T-helper 2 cell (primary cell): ENCODE measurements around the gene HLA-DOB.
A peak's percentile ranks its signal among the peaks of the same experiment; 100 is the strongest.

Experiments
- DNase-seq, 5 experiments: peaks; one replicate each; pipeline versions ENCODE4 v3.0.0 to v3.0.0-alpha.2; 2012 to 2022

Gene HLA-DOB

DNA sequence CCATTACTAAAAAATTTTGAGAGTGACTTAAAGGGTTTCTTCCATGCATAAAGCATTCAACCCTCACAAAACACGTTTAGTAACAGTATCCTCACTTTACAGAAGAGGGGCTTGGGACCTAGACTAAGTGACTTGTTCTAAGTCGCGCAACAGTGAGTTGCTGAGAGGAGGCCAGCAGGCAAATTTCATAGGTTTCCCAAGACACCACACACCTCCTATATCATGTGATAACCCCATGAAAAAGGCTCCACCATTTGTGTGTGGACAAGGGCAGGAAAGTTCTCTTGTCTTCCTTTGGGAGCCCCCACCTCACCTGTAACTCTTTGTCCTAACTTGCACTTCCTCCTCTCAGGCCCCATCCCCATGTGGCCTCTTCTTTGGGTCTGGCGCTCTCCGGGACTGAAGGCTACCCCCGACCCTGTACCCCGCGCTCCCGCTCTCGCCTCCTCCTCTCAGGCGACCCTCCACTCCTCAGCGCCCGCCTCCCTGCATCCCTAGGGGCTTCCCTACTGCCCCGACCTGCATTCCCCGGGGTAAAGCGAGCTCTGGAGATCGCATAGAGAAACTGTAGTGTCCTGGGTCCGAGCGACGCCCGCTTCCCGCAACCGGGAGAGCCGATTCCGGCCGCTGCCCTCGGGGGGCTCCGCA is 26.7 kb upstream of the HLA-DOB start:
- DNase-seq: no peak

GRCh38 chr6:32842690-32843089 is 25.9 kb upstream of the HLA-DOB start:
- DNase-seq: no peak

- no peak for DNase-seq
Measured at GRCh38 chr6:32842021-32842650, 25.3 kb upstream of the HLA-DOB start.

GRCh38 chr6:32840604-32841246 is 23.9 kb upstream of the HLA-DOB start:
- DNase-seq: peak in 1 of 5 experiments; percentile 86

- DNase-seq: no peak
Measured at GRCh38 chr6:32839356-32839755, 22.6 kb upstream of the HLA-DOB start.

DNA sequence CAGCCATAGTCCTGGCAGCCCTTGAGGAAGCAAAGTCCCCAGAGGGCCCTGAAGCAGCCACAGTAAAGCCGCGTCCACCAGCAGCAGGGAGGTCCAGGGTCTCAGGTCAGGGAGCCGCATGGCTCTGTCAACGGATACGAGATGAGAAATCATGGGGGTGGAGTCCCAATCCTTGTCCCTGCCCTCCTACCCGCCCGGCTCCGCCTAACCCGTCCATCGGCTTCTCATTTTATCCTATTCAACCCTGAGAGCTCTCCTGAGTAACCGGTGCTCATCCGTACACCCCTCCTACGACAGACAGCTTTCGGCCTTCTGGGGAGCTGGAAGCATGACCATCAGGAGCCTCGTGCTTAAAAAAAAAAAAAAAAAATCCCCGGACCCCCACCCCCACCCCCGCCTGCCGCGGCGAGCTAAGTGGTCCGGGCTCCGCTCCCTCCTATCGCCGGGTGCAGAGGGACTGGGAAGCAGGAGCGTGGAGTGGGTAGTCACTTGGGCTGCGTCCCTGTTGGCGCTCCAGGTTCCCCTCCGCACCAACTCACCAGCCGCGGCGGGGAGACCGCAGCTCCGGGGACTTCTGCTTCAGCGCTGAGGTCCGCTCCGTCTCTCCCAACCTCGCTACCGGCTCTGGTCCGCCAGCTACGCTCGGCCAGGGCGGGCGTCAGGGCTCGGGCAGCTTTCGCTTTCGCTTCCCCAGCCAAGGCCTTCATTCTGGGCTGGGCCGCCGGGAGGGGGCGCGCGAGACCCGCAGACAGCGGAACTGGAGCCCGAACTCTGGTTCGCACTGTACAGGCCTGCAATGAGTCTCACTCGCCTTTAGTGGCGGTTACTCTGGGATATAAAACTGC is 21.5 kb upstream of the HLA-DOB start, which contains the start of gene TAP2:
Gene TAP2 (minus strand): TSS at position 626 of the 845 bp plus-strand sequence. CDS start 506 bp downstream, at position 120.
- DNase-seq: peak; percentile 93 to 98 (median 97)

DNA sequence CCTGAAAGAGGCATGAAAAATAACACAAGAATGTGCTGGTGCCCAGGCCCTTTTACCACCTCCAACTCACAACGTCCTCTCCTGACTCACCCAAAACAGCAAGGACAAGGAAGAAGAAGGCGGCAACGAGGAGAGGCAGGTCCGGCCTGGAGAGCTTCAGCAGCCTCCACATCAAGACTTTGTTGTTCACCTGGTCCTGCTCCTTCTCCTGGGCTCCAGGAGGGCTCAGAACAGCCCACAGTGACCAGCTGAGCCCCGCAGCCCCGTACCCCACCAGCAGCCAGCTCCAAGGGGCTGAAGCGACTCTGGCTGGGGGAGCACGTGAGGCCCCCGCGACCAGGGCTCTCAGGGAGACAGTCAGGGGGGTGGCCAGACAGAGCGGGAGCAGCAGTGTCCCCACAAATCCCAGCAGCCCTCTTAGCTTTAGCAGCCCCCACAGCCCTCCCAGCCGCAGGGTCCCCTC is 20.9 kb upstream of the HLA-DOB start:
- no peak for DNase-seq

DNA sequence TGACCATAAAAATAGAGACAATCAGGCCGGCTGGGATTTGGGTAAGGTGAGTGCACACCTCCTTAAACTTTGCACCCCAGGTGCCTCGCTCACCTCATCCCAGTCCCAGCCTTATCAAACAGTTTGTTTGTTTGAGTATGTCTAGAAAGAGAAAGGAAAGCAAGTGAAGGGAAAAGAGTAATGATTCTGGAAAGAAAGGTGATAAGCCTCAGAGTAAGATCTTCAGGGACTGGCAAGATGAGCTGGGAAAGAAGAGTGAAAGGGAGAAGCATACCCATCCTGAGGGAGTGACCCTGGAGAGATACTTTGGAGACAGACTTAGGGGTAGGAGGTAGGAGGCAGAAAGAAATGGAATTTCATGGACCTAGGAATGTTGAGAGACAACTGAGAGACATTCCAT is 20.1 kb upstream of the HLA-DOB start:
- no peak for DNase-seq

- DNase-seq: no peak
Measured at GRCh38 chr6:32835167-32835893, 18.5 kb upstream of the HLA-DOB start.

GRCh38 chr6:32833664-32834063 is 16.9 kb upstream of the HLA-DOB start:
- DNase-seq: no peak

DNA sequence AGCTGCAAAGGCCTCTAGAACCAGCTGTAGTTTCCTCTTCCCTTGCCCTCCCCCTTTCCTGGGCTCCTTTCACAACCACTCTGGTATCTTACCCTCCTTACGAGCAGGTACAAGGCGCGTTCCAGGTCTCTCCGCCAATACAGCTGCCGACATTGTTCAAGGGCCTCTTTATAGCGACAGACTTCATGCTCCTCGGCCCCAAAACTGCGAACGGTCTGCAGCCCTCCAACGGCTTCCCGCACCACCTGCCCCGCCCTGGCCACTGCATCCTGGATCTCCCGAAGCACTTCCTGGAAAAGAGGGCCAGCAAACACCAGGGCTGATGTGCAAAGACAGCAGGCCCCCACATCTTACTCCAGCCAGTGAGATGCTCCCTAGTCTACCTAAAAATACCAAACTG is 15.7 kb upstream of the HLA-DOB start:
- no peak for DNase-seq

DNA sequence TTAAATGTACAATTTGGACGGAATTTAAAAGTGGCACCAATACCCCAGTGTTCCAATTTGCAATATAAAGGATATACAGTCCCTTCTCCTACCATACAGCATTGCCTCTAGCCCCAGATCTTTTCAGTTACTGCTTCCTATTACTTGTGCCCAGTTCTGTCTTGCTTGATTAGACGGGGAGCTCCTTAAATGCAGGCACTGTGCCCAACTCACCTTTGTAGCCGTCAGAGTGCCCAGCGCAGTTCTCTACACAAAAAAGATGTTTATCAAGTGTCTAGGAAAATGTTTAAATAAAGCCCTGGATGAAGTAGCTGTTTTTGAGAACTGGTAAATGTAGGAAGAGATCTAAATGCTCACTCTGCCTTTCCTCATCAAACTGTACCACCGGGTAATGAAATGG is 14.1 kb upstream of the HLA-DOB start:
- no peak for DNase-seq

DNA sequence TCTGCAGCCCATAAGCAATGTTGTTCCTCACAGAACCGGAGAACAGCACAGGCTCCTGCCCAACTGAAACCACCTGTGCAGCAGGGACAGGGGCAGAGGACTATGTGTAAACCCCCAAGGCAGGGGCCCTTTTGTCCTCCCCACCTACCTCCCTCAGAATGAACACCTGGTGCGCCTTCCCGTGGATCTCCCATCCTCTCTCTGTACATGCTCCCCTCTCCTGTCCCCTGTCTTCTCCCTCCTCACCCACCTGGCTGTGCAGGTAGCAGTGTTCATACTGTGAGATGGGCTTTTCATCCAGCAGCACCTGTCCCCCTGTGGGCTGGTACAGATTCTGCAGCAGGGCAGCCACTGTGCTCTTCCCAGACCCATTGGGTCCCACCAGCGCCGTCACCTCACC is 13.2 kb upstream of the HLA-DOB start:
- no peak for DNase-seq

DNA sequence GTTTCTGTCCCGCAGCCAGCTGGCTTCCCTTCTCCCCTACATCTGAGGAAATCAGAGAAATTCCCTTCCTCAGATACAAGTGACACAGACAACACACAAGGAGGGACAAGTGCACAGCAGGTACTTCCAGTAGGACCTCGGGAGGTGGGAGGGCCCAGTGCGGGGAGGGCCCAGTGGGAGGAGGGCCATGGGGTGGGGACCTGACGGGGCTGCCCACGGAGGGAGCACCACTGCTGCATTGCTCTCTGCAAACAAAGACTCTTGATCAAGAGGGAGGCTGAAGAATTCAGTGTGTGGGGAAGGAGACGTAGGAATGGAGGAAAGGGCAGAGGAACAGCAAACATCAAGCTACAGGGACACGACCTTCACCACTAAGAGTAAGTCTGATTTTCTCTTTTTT is 12.7 kb upstream of the HLA-DOB start:
- DNase-seq: no peak

DNA sequence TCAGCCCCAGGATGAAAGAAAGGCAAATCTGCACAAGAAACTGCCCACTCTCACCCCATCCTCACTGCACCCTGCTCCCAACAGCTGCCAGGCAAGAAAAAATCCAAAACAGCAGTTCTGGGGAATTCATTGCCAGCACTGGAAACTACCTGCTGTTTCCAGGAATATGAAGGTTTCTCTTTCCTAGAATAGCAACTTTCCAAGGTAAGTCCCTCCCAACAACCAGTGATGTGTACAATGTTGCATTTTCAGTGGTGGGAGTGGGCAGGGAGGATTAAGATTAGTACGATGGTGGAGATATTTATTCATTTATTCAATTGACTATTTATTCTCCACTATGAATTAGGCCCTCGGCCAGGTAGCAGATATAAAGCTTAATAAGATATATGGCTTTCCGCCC is 10.2 kb upstream of the HLA-DOB start:
- DNase-seq: no peak

- DNase-seq: no peak
Measured at GRCh38 chr6:32825966-32826365, 9.2 kb upstream of the HLA-DOB start.

DNA sequence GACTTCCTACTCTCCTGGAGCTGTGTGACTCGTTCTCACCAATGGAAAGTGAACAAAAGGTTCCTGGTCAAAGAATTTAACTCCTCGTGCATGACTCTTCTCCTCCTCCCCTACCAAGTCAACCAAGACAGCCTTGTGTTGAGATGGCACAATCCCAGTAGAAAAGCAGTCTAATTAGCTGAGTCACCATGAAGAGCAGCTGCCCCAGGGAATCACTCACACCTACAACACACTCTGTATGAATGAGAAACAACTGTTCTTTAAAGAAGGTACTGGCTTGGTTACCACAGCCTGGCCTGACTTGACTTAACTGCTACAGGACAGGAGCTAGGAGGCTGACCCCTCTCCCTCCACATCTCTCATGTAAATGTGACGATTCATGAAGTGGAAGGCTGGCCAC is 2.9 kb upstream of the HLA-DOB start:
- no peak for DNase-seq

DNA sequence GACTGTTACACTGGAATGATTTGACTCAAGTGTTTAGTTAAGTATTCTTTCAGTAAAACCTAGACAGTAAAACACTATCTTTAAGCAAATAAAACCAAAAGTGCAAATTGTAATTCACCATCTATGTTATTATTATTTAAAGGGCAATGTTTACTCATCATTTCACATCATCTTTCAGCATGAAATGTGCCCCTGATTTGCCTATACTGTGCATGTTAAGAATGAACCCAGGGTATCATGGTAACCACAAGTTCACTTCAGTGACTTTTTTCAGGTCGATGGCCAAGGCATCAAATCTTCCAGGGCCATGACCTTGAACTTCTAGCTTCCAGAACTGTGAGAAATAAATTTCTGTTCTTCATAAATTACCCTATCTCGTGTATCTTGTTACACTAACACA is 2.1 kb upstream of the HLA-DOB start:
- DNase-seq: no peak

DNA sequence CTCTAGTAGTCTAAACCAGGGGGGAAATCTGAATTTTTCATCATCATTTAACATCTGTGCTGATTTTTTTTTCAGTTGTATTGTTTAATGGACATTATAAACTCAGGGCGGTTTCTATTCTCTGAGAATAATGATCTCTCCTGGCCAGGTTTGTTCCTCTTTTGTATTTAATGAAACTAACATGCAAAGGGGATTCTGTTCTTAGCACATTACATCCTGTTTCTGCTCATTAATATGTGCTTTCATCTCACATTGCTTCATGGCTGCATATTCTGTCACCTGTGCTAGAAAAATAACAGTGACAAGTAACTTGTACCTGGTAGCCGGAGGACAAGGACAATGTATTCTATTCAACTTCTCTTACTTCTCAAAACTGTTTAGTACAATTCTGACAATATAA is 806 bp downstream of the HLA-DOB start:
- no peak for DNase-seq

DNA sequence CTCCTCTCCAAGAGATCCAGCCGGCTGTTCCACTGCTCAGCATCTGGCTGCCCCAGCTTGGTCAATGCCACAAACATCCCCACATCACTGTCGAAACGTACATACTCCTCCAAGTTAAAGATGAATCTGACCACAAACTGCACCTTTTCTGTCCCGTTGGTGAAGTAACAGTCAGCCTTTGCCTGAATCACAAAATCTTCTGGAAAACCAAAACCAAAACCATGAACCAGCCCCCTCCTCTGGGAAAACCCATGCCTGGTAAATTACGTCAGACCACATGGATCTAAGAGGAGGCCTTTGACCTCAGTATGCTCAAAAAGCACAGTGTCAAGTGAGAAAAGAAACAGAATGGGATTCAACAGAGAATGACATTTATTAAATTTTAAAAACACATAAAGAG is 1.7 kb downstream of the HLA-DOB start:
- no peak for DNase-seq

- DNase-seq: no peak
Measured at GRCh38 chr6:32814145-32814544, 2.7 kb downstream of the HLA-DOB start.

GRCh38 chr6:32809171-32809570 is 7.6 kb downstream of the HLA-DOB start:
- no peak for DNase-seq
